HG03565 (cell line): ENCODE data around the gene EPHA4.
"Not testable (repeated sequence)": the region's sequence is repeated elsewhere in the genome, so short reads cannot be mapped to it uniquely, and the experiment has no call there.

ENCODE experiments used
- ATAC-seq: cut with Tn5 transposase; IDR thresholded peaks from one replicate; pipeline ENCODE4 v1.9.1; 2021; ENCODE audit warnings: mild to moderate bottlenecking, moderate library complexity; ENCODE audit not compliant: unreplicated experiment

The EPHA4 gene

GRCh38 chr2:221513232-221513631 lies 58.9 kb downstream of the EPHA4 start:
- ATAC-seq, result no peak

GRCh38 chr2:221511325-221511724 lies 60.8 kb downstream of the EPHA4 start:
- not testable (repeated sequence) for ATAC-seq

- no peak for ATAC-seq
Observed at GRCh38 chr2:221506469-221506868, 65.6 kb downstream of the EPHA4 start.

- ATAC-seq, result no peak
Observed at GRCh38 chr2:221505605-221506004, 66.5 kb downstream of the EPHA4 start.

- no peak for ATAC-seq
Observed at GRCh38 chr2:221504905-221505304, 67.2 kb downstream of the EPHA4 start.

- no peak for ATAC-seq
Observed at GRCh38 chr2:221503965-221504364, 68.1 kb downstream of the EPHA4 start.

- no peak for ATAC-seq
Observed at GRCh38 chr2:221502270-221503010, 69.7 kb downstream of the EPHA4 start.

GRCh38 chr2:221501883-221502269 lies 70.2 kb downstream of the EPHA4 start:
- ATAC-seq, result no peak

GRCh38 chr2:221501210-221501882 lies 70.8 kb downstream of the EPHA4 start:
- ATAC-seq, result no peak

GRCh38 chr2:221500501-221501209 lies 71.4 kb downstream of the EPHA4 start:
- ATAC-seq, result no peak

- ATAC-seq, result no peak
Observed at GRCh38 chr2:221495731-221496130, 76.4 kb downstream of the EPHA4 start.

GRCh38 chr2:221494556-221494955 lies 77.5 kb downstream of the EPHA4 start:
- no peak for ATAC-seq

- no peak for ATAC-seq
Observed at GRCh38 chr2:221493391-221493790, 78.7 kb downstream of the EPHA4 start.

GRCh38 chr2:221492636-221493035 lies 79.5 kb downstream of the EPHA4 start:
- ATAC-seq, result no peak

- no peak for ATAC-seq
Observed at GRCh38 chr2:221490506-221491060, 81.5 kb downstream of the EPHA4 start.

- ATAC-seq, result no peak
Observed at GRCh38 chr2:221488136-221488807, 83.8 kb downstream of the EPHA4 start.

GRCh38 chr2:221486106-221486505 lies 86.0 kb downstream of the EPHA4 start:
- ATAC-seq, result no peak

GRCh38 chr2:221485503-221485870 lies 86.6 kb downstream of the EPHA4 start:
- no peak for ATAC-seq

GRCh38 chr2:221484761-221485502 lies 87.2 kb downstream of the EPHA4 start:
- no peak for ATAC-seq

GRCh38 chr2:221482666-221483455 lies 89.2 kb downstream of the EPHA4 start:
- no peak for ATAC-seq
